ENCODE results near the gene INPP4B.

DNA sequence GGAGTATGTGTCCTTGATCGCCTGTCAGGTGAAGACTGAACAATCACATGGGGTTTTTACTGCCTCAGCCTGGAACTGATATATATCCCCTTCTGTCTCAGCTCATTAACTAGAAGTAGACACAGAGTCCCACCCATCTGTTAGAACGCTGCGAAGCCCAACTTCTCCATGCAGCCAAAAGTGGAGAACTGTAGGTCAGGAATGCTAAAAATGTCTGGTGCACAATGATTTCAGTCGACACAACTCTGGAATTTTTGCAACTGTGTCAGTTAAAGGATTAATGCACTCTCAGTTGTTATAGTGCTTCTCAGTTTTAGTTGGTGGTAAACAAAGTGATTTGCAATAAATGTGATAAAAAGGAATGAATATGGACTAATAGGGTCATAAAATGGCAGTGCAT, 287.2 kb downstream of the INPP4B start:
- TF ChIP-seq, protein P1, sequence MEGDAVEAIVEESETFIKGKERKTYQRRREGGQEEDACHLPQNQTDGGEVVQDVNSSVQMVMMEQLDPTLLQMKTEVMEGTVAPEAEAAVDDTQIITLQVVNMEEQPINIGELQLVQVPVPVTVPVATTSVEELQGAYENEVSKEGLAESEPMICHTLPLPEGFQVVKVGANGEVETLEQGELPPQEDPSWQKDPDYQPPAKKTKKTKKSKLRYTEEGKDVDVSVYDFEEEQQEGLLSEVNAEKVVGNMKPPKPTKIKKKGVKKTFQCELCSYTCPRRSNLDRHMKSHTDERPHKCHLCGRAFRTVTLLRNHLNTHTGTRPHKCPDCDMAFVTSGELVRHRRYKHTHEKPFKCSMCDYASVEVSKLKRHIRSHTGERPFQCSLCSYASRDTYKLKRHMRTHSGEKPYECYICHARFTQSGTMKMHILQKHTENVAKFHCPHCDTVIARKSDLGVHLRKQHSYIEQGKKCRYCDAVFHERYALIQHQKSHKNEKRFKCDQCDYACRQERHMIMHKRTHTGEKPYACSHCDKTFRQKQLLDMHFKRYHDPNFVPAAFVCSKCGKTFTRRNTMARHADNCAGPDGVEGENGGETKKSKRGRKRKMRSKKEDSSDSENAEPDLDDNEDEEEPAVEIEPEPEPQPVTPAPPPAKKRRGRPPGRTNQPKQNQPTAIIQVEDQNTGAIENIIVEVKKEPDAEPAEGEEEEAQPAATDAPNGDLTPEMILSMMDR (IDR thresholded peaks at IDR 0.05) = no peak
- TF ChIP-seq POLR2A (IDR thresholded peaks at IDR 0.05) = no peak

Measured in body of pancreas (tissue), 4 donors.